Activated naive CD8-positive, alpha-beta T cell treated with anti-CD3 and anti-CD28 coated beads, Interleukin-2, amount 50 U/mL, for 24 hours (primary cell): ENCODE measurements around the gene DDIT4.
A peak's percentile ranks its signal among the peaks of the same experiment; 100 is the strongest.
"Not testable (repeated sequence)": the region's sequence is repeated elsewhere in the genome, so short reads cannot be mapped to it uniquely, and the experiment has no call there.

ENCODE experiments used
- ATAC-seq: fragments of 150-1000 bp; cut with Tn5 transposase; one replicate; pipeline ENCODE4 v1.10.0; 2021
- DNase-seq: peaks from one replicate; pipeline ENCODE4 v3.0.0; 2021
- H3K27ac Mint-ChIP-seq: one replicate; pipeline ENCODE4 v1.8.0; 2021; ENCODE audit warnings: mild to moderate bottlenecking, mixed read lengths
- H3K27me3 Mint-ChIP-seq: one replicate; pipeline ENCODE4 v1.8.0; 2021; ENCODE audit warnings: mixed read lengths
- H3K36me3 Mint-ChIP-seq: one replicate; pipeline ENCODE4 v1.8.0; 2021; ENCODE audit warnings: low read depth, mixed read lengths
- H3K4me1 Mint-ChIP-seq: one replicate; pipeline ENCODE4 v1.8.0; 2021; ENCODE audit warnings: mixed read lengths
- H3K4me3 Mint-ChIP-seq: one replicate; pipeline ENCODE4 v1.8.0; 2021; ENCODE audit warnings: mild to moderate bottlenecking, moderate library complexity, mixed read lengths
- H3K9me3 Mint-ChIP-seq: one replicate; pipeline ENCODE4 v1.8.0; 2021; ENCODE audit warnings: mixed read lengths

DDIT4 gene

DNA sequence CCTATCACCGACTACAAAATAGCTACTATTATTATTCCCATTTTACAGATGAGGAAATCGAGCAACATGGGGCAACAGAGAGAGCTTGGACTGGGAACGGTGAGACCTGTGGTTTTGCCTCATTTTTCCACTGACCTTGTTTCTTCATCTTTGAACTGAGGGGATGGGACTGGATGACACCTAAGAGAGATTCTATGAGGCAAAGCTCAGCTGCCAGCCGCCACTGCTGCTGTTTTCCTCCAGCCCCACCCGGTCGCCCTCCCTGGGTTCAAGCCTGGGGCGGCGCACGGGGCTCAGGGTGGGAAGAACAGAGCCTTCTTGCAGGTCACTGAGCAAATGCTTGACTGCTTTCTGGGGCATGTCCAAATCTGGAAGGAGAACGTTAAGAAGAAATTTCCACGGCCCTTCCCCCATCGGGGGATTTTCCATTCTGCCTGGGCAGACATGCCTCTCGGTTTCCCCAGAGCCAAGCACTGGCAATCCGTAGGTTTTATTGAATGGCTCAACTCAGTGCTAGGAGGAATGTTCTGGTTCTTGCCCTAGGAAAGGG, 12.3 kb downstream of the DDIT4 start:
- Mint-ChIP-seq H3K27ac (peak overlapping the region; percentile 33), H3K4me3 (no peak overlapping the region), H3K36me3 (no peaks in the 10 kb centered on the region), H3K27me3 (no peaks in the 10 kb centered on the region), H3K4me1 (peaks cover 34% of the 10 kb centered on the region), H3K9me3 (no peaks in the 10 kb centered on the region)
- ATAC-seq (no peak), DNase-seq (no peak)

DNA sequence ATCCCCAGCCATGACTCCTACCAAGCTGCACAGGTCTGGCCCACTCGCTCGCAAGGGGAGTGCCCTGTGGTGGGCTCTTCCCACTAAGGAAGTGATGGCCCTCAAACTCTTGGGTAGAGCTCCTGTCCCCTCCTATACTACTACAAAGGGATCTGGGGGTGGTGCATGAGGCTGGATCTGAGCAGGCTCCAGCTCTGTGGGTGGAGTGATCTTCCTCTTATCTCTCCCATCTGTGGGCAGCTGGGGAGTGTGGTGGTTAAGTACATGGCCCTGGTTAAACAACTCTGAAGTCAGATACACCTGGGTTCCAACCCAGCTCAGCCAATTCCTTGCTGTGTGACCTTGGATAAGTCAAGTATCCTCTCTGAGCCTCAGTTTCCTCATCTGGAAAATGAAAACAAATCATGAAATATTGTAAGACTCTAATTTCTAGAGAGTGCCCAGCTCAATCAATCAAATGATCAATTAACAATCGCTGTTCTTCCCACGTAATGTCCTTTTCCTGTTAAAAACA, 17.4 kb downstream of the DDIT4 start:
- Mint-ChIP-seq H3K4me1 (peaks cover 65% of the 10 kb centered on the region), H3K27ac (peak overlapping the region; percentile 82), H3K4me3 (peak overlapping the region; percentile 3), H3K36me3 (no peaks in the 10 kb centered on the region), H3K9me3 (no peaks in the 10 kb centered on the region), H3K27me3 (no peaks in the 10 kb centered on the region)
- ATAC-seq (peak; percentile 63), DNase-seq (peak; percentile 50)

DNA sequence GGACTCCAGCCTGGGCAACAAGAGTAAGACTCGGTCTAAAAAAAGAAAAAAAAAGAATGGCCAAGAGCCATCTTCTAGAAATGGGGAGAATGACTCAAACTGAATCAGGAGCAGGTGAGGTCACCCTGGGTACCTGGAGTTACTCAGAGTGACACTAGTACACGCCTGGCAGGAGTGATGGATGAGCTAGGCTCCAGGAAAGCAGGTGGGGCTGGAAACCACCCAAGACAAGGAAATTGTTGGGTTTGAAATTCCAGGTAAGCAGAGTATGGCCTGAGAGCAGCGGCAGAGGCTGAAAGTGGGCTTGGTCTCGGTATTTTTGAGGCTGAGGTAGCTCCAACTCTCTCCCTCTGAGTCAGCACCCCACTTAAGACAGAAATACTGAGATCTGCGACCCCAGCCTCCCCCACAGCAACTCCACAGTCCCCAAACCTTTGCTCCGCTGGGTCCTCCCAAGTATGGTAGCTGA, 18.5 kb downstream of the DDIT4 start:
- peak; percentile 64 for DNase-seq
- Mint-ChIP-seq H3K4me1 (peaks cover 66% of the 10 kb centered on the region), H3K36me3 (peaks cover 3% of the 10 kb centered on the region), H3K27ac (peak overlapping the region; percentile 92), H3K9me3 (no peaks in the 10 kb centered on the region), H3K27me3 (peaks cover 3% of the 10 kb centered on the region), H3K4me3 (peak overlapping the region; percentile 36)
- peak; percentile 50 for ATAC-seq

DNA sequence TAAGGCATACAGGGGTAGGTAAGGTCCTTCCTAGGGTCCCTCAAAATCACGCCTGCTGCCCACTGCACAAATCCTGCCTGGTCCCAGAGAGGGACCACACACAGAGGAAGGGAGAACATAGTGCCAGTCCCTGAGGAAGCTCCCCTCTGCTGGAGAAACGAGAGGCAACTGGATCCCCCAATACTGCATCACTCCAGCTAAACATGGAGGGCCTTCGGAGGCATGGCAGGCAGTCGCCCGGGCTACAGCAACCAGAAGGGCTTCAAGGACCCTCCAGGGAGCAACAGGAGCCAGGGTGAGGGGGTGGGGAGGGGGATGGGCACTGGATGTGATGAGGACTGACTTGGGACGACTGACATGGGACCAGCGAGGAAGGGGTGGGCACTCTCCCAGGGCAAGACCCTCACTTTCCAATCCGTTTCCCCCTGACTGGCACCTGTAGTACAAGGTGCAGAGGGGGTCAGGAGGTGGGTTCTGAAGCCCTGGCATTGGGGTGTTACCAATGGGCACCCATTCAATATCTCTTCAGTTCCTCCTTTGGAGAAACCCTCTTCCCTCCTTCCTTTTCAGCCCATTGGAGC, 21.7 kb downstream of the DDIT4 start:
- Mint-ChIP-seq H3K9me3 (no peaks in the 10 kb centered on the region), H3K27me3 (peaks cover 3% of the 10 kb centered on the region), H3K27ac (peak overlapping the region; percentile 100), H3K4me1 (peaks cover 84% of the 10 kb centered on the region), H3K4me3 (peak overlapping the region; percentile 72), H3K36me3 (peaks cover 4% of the 10 kb centered on the region)
- no peak for DNase-seq
- ATAC-seq = no peak

DNA sequence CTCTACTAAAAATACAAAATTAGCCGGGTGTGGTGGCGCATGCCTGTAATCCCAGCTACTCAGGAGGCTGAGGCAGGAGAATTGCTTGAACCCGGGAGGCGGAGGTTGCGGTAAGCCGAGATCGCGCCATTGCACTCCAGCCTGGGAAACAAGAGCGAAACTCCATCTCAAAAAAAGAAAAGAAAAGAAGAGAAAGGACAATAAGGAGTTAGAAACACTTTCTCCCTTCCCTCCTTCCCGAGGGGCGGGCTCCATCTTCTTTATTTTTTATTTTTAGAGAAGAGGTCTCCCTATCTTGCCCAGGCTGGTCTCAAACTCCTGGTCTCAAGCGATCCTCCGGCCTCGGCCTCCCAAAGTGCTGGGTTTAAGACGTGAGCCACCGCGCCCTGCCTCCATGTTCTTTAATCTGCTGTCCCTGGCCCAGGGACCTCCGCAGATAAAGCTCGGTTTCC, 23.1 kb downstream of the DDIT4 start:
- not testable (repeated sequence) for DNase-seq, H3K27me3 Mint-ChIP-seq, H3K9me3 Mint-ChIP-seq, H3K36me3 Mint-ChIP-seq, ATAC-seq
- peak overlapping the region; percentile 85 for H3K4me3 Mint-ChIP-seq
- H3K27ac Mint-ChIP-seq = peak overlapping the region; percentile 100
- peaks cover 80% of the 10 kb centered on the region for H3K4me1 Mint-ChIP-seq

DNA sequence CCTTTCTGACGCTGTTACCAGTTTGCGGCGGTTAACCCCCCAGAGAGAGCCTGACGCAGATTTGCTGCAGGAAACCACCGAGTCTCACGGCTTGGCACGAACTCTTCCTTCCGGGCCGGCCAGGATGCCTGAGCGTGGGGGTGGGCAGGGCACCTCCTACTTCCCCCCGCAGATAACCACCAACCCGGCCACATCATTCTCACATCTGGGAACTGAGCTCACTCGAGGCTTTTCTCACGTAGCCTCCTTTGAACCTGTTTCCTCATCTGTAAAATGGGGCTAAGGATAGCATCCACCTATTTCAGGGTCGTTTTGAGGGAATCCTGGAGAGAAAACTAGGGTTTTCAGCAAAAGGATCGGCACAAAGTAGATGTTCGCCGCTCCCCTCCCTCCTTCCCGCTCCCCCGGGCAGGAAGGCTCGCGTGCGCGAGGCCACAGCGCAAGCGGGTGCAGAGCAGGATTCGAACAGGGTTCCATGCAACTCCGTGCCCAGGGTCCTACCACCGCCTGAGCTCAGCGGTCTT, 23.6 kb downstream of the DDIT4 start:
- Mint-ChIP-seq H3K36me3 (peaks cover 4% of the 10 kb centered on the region), H3K9me3 (no peaks in the 10 kb centered on the region), H3K27me3 (peaks cover 3% of the 10 kb centered on the region), H3K27ac (peak overlapping the region; percentile 100), H3K4me1 (peaks cover 76% of the 10 kb centered on the region), H3K4me3 (peak overlapping the region; percentile 85)
- ATAC-seq (peak; percentile 58), DNase-seq (peak; percentile 96)

DNA sequence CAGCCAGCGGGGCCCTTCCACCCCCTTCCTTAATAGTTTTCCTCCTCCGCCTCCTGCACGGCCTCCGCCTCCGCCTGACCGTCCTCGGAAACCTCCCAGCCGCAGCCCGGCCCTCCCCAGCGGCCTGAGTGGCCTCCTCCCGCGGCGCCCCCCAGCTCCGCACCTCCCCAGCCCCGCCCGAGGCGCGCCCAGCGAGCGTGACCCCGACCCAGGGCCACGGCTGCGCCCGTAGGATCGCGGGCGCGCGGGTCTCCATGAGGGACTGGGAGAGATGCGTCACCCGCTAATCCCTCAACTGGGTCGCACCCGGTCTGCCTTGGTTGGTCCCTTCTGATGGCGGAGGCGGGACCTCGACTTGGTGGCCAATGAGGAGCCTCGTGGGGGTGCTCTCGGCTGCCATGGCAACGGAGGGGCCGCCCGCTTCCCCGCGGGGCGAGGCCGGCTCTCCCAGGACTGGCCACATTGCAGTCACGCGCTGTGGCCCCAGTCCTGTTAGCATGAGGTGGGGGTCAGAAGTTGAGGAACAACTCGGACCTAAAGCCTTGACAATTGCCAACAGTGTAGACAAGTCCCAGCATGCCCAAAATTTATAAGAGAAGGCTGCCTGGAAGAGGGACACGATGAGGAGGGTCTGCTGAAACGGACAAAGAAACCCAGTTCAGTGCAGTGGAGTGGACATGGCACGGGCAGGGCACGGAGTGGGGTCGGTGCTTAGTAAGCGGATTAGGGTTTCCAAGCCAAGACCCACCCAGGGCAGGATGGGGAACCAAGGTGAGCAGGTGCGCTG, 24.3 kb downstream of the DDIT4 start:
- ATAC-seq (peak; percentile 77), DNase-seq (peak; percentile 96)
- Mint-ChIP-seq H3K27me3 (peaks cover 3% of the 10 kb centered on the region), H3K4me3 (peak overlapping the region; percentile 85), H3K9me3 (no peaks in the 10 kb centered on the region), H3K4me1 (peaks cover 70% of the 10 kb centered on the region), H3K27ac (peak overlapping the region; percentile 100), H3K36me3 (peaks cover 4% of the 10 kb centered on the region)

DNA sequence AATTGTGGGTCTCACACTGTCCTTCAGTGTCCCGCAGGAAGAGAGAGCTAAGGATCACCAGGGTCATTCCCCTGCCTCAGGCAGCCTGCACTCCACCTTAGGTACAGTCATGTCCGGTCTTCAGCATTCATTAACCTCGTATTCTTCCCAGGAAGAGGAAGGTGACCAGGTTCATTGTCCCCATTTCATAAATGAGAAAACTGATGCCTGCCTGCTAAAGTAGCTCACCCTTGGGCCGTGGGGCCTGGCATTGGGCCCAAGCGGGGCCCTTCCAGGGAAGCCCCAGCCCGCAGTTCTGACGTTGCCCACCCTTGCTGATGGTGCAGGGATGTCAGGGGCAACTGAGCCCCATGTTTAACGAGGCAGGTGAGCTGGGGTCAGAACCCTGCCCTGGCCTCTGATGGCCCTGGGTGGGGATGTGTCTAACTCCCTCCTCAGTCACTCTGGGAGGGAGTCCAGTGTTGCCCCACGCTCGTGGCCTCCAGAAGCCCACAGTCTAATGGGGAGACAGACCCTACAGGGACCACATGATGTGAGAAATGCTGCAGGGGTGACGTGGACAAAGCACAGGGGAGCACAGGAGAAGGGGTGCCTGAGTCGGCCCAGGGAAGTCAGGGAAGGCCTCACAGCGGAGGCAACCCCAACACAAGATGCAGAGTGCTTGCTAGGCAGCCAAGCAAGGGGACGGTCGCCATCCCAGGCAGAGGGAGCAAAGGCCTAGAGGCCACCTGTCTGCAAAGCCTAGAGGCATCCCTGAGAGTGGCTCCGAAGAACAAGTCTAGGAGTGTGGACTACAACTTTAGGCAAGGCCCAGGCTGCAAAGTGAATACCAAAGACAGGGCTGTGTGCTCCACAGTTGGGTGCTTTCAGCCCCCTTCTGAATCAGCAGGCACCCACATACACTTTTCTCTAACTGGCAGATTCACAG, 25.1 kb downstream of the DDIT4 start:
- Mint-ChIP-seq H3K4me3 (peak overlapping the region; percentile 85), H3K9me3 (no peaks in the 10 kb centered on the region), H3K4me1 (peaks cover 66% of the 10 kb centered on the region), H3K36me3 (peaks cover 4% of the 10 kb centered on the region), H3K27ac (peak overlapping the region; percentile 100), H3K27me3 (peaks cover 3% of the 10 kb centered on the region)
- DNase-seq (no peak), ATAC-seq (no peak)

DNA sequence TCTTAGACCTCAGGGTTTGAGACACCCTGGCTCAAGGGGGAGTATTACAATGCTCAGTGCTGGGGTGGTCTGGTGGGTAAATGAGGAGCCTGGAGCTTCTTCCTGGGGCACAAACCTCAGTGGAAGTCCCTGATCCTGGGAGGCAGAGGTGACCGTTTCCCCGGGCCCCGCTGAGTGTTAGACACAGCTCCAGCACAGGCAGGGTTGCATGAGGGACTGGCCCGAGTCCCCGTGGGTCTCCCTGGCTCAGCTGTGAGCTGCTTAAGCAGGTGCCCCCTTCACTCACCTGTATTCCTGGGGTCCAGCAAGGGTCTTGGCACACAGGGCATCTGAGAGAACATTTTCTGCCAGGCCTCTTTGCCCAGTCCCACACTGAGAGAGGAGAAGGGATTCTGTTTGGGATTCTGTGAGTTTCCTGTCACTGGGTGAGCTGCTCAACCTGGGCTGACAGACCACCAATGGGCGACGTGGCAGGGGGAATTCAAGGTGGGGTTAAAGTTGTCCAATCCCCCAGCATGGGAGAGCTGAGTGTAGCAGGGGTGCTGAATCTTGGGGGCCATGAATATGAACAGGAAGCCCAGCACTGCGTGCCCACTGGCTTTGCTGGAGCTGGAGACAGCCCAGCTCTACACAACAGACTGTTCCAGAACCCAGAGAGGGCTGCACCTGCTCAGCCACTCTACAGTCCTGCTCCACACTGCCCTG, 29.9 kb downstream of the DDIT4 start:
- Mint-ChIP-seq H3K27ac (peak overlapping the region; percentile 63), H3K4me3 (peak overlapping the region; percentile 60), H3K9me3 (no peaks in the 10 kb centered on the region), H3K4me1 (peaks cover 68% of the 10 kb centered on the region), H3K36me3 (no peaks in the 10 kb centered on the region), H3K27me3 (no peaks in the 10 kb centered on the region)
- DNase-seq = no peak
- no peak for ATAC-seq

DNA sequence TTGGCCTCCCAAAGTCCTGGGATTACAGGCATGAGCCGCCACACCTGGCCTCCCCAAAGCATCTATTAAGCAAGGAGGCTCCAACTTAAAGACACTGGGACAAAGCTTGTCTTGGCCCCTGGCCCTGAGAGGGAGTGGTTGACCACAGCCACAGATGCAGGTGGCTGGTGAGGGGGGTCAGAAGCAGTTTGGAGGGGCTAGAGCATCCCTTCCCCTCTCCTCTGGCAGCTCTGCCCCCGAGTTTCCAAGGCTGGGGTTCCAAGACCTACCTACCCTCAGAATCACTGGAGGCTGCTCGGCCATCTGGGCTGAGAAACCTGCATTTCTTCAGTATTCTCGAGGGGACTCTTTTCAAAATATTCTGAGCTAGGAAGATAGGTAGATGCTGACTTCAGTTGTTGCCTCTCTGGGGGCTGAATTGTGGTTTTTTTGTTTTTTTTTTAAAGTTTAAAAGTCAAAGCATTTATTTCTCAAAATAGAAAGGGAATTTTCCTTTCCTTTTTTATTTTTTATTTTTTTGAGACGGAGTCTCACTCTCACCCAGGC, 32.6 kb downstream of the DDIT4 start:
- H3K27me3 Mint-ChIP-seq = no peaks in the 10 kb centered on the region
- H3K4me3 Mint-ChIP-seq = peak overlapping the region; percentile 24
- ATAC-seq (no peak), DNase-seq (no peak)
- no peaks in the 10 kb centered on the region for H3K36me3 Mint-ChIP-seq
- H3K4me1 Mint-ChIP-seq = peaks cover 81% of the 10 kb centered on the region
- H3K9me3 Mint-ChIP-seq = no peaks in the 10 kb centered on the region
- peak overlapping the region; percentile 81 for H3K27ac Mint-ChIP-seq

DNA sequence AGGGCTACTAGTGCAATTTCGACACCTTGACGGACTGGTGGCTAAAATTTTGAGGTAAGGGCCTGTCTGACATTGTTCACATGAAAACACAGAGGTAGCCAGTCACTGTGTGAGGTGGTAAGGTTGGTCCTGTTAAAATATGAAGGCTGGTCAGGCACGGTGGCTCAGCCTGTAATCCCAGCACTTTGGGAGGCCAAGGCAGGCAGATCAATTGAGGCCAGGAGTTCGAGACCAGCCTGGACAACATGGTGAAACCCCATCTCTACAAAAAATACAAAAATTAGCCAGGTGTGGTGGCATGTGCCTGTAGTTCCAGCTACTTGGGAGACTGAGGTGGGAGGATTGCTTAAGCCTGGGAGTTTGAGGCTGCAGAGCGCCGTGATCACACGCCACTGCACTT, 34.0 kb downstream of the DDIT4 start:
- H3K27me3 Mint-ChIP-seq, H3K4me3 Mint-ChIP-seq, H3K9me3 Mint-ChIP-seq, H3K36me3 Mint-ChIP-seq, ATAC-seq, DNase-seq: not testable (repeated sequence)
- peaks cover 81% of the 10 kb centered on the region for H3K4me1 Mint-ChIP-seq
- H3K27ac Mint-ChIP-seq = peak overlapping the region; percentile 89

DNA sequence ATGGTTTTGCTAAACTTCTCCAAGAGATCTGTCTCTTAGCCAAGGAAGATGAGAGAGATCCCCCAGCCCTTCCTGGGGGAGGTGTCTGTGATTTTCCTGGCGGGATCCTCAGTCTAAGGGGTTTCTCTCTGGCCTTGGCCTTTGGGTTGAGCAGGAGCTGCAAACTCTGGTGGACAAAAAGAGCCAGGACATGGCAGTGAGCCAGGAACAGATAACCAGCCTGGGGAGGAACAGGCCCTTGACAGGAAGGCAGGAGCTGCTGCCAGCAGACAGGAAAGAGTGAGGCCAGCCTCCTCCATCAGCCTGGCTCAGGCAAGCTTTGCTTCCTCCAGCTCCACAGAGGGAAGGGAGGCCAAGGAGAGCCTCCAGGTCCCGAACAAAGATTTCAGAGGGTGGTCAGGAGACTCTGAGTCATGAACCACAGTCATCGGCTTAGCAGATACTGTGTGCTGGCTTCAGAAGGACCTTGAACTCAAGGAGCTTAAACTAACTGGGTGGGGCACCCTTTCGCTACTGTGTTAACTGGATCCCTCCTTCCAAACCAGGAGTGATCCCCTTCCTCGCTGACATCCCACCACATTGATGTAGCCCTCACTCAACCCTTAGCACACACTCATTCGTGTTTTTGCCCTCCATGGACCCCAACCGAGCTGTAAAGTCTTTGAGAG, 34.7 kb downstream of the DDIT4 start:
- peak overlapping the region; percentile 89 for H3K27ac Mint-ChIP-seq
- peaks cover 83% of the 10 kb centered on the region for H3K4me1 Mint-ChIP-seq
- no peaks in the 10 kb centered on the region for H3K9me3 Mint-ChIP-seq
- no peaks in the 10 kb centered on the region for H3K36me3 Mint-ChIP-seq
- no peaks in the 10 kb centered on the region for H3K27me3 Mint-ChIP-seq
- ATAC-seq (peak; percentile 78), DNase-seq (peak; percentile 57)
- peak overlapping the region; percentile 2 for H3K4me3 Mint-ChIP-seq
